Stomach (tissue), 9 donors: ENCODE data around the gene ATN1. TPM values are rescaled to one million over a fixed set of nuclear protein-coding genes. Genes with fewer than 3 reads are reported as not detected.

Source experiments
- DNase-seq, 2 donors: peaks; one replicate each; pipeline versions ENCODE4 v3.0.0 to v3.0.0-alpha.2; 2013 to 2019
- H3K27ac ChIP-seq, 5 donors: fragments of 200-600 bp in 4 of 5; sonication (generic) in 4 of 5; one replicate each; pipeline ENCODE4 v1.5.1; 2013 to 2019; ENCODE audit warnings: mild to moderate bottlenecking in 1 of 5, moderate library complexity in 1 of 5
- H3K27me3 ChIP-seq, 3 donors: fragments of 200-600 bp; sonication (generic); one replicate each; pipeline ENCODE4 v1.5.1; 2017 to 2019; ENCODE audit warnings: mixed run types in 1 of 3
- H3K36me3 ChIP-seq, 4 donors: fragments of 200-600 bp; sonication (generic); 1 replicate in 3 of 4; 2 replicates in 1 of 4; pipeline ENCODE4 v1.5.1; 2016 to 2019
- H3K4me1 ChIP-seq, 4 donors: fragments of 200-600 bp; sonication (generic); one replicate each; pipeline ENCODE4 v1.5.1; 2016 to 2019
- H3K4me3 ChIP-seq, 4 donors: fragments of 200-600 bp; sonication (generic) in 3 of 4; one replicate each; pipeline ENCODE4 v1.5.1; 2016 to 2019; ENCODE audit warnings: mild to moderate bottlenecking in 1 of 4
- H3K9me3 ChIP-seq, 4 donors: fragments of 200-600 bp; sonication (generic); one replicate each; pipeline ENCODE4 v1.5.1; 2016 to 2019
- EP300 ChIP-seq: sonication (generic); formaldehyde crosslinking; IDR thresholded peaks from one replicate; pipeline ENCODE4 v1.6.1; 2017; ENCODE audit warnings: antibody characterized with exemption
- POLR2A ChIP-seq, 4 donors: fragments of 450-650 bp; IDR thresholded peaks; one replicate each; pipeline ENCODE4 v1.6.1; 2016; ENCODE audit warnings: antibody characterized with exemption in 4 of 4, control low read depth in 2 of 4, mild to moderate bottlenecking in 1 of 4, moderate library complexity in 1 of 4
- POLR2AphosphoS5 ChIP-seq, 3 donors: sonication (generic); formaldehyde crosslinking; IDR thresholded peaks; one replicate each; pipeline ENCODE4 v1.6.1; 2016; ENCODE audit warnings: antibody characterized with exemption in 3 of 3
- WGBS, 5 donors: extraction: QIAGEN DNeasy Blood & Tissue Kit in 3 of 5; methylation state at CpG; one replicate each; pipeline versions ENCODE4 v1.1.5 to v1.1.7; 2013 to 2018; 5-methylcytosine and 5-hydroxymethylcytosine counted together
- intact Hi-C: fragments of 100-400 bp; cut with DNase I; formaldehyde crosslinking; loops from one replicate; pipeline ENCODE4 v1.15.1; 2023; ENCODE audit warnings: low total_unique reads
- polyA plus RNA-seq, 3 donors: library from polyadenylated mRNA; stranded (reverse); fragments of 200-250 nt; gene quantifications; one replicate each; pipeline ENCODE4 v1.2.3, GENCODE V29; 2013
- total RNA-seq, 5 donors: library from RNA; depleted of rRNA; stranded (reverse); fragments of >200 nt; gene quantifications; one replicate each; pipeline versions ENCODE4 v1.1.0 to v1.2.3, GENCODE V29; 2014 to 2016
- TF ChIP-seq, protein P1 (sequence below), 7 experiments: fragments of 450-650 bp in 4 of 7; fragments of 200-600 bp in 3 of 7; sonication (generic) in 3 of 7; IDR thresholded peaks; one replicate each; pipeline ENCODE4 v1.5.1; 2016 to 2019; ENCODE audit warnings: antibody characterized with exemption in 7 of 7, control low read depth in 2 of 7, mild to moderate bottlenecking in 1 of 7
- donor health status: healthy with polysubstance abuse.
- donor health status: Bipolar disorder and iron deficiency.
- donor health status: healthy.

The ATN1 gene
- total and polyA plus RNA-seq, 8 donors = 23.3 to 694 (median 73.5) TPM

- DNase-seq = peak; percentile 86 to 96
- intact Hi-C loops = loop anchor here (10.0 kb wide), 1 partner anchor 171 kb away; no protein-coding TSS in a partner anchor
- Histone ChIP-seq H3K4me3 (peak overlapping the region in 3 of 4 donors; percentile 56 to 68 (median 64)), H3K4me1 (peaks cover 35 to 83% (median 67%) of the 10 kb centered on the region in 4 donors), H3K36me3 (peaks cover 13 to 44% (median 36%) of the 10 kb centered on the region in 4 donors), H3K9me3 (no peaks in the 10 kb centered on the region), H3K27me3 (no peaks in the 10 kb centered on the region), H3K27ac (peak overlapping the region; percentile 86 to 99 (median 97))
- TF ChIP-seq EP300 (no peak), POLR2AphosphoS5 (IDR thresholded peaks at IDR 0.05) (peak in 1 of 3 donors; percentile 27)
- WGBS, 5 donors = 0 to 1% (median 0%) methylated on average over 13 of the region's 13 CpGs
Observed at GRCh38 chr12:6943389-6943721, 15.6 kb downstream of the ATN1 start.

DNA sequence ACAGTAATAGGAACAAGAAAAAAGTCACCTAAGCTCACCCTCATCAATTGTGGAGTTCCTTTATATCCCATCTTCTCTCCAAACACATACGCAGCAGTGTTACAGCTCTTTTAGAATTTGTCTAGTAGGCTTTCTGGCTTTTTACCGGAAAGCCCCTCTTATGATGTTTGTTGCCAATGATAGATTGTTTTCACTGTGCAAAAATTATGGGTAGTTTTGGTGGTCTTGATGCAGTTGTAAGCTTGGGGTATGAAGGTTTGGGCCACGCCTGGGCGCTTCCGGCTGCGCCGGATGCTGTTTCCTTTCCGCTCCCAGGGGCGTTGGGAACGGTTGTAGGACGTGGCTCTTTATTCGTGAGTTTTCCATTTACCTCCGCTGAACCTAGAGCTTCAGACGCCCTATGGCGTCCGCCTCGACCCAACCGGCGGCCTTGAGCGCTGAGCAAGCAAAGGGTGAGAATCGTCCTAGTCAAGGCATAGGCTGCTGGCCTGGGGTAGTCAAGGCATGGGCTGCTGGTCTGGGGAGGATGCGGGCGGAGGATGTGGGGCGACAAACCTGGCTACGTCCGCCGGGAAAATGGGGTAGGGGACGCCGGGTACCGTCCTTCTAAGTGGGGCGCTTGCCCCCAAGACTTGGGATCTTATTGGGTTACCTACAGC lies 16.1 kb downstream of the ATN1 start, which contains the start of the genes C12orf57 and RNU7-1:
Gene C12orf57, plus strand, starts transcription at position 301 of the 659 bp plus-strand sequence. Its CDS starts 100 bp downstream, at position 401.
Gene RNU7-1, plus strand, starts transcription at position 95 of the 659 bp plus-strand sequence.
- no peaks in the 10 kb centered on the region for H3K27me3 ChIP-seq
- H3K36me3 ChIP-seq = peaks cover 13 to 40% (median 34%) of the 10 kb centered on the region in 4 donors
- H3K4me1 ChIP-seq = peaks cover 30 to 83% (median 62%) of the 10 kb centered on the region in 4 donors
- intact Hi-C loops = loop anchor here (10.0 kb wide), 1 partner anchor 171 kb away; no protein-coding TSS in a partner anchor
- 0% methylated on average over 31 of the region's 31 CpGs for WGBS, 5 donors
- peak within 1 kb of the TSS; percentile 91 to 99 (median 97) for H3K27ac ChIP-seq
- H3K4me3 ChIP-seq = peak within 1 kb of the TSS; percentile 56 to 68 (median 62)
- DNase-seq = peak; percentile 79 to 96
- TF ChIP-seq, protein P1, sequence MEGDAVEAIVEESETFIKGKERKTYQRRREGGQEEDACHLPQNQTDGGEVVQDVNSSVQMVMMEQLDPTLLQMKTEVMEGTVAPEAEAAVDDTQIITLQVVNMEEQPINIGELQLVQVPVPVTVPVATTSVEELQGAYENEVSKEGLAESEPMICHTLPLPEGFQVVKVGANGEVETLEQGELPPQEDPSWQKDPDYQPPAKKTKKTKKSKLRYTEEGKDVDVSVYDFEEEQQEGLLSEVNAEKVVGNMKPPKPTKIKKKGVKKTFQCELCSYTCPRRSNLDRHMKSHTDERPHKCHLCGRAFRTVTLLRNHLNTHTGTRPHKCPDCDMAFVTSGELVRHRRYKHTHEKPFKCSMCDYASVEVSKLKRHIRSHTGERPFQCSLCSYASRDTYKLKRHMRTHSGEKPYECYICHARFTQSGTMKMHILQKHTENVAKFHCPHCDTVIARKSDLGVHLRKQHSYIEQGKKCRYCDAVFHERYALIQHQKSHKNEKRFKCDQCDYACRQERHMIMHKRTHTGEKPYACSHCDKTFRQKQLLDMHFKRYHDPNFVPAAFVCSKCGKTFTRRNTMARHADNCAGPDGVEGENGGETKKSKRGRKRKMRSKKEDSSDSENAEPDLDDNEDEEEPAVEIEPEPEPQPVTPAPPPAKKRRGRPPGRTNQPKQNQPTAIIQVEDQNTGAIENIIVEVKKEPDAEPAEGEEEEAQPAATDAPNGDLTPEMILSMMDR (IDR thresholded peaks at IDR 0.05) = no peak
- TF ChIP-seq POLR2AphosphoS5 (IDR thresholded peaks at IDR 0.05) (peak; percentile 73 to 97 (median 96)), POLR2A (IDR thresholded peaks at IDR 0.05) (peak in 2 of 4 donors; percentile 39 to 95), EP300 (no peak)
- H3K9me3 ChIP-seq = no peaks in the 10 kb centered on the region

DNA sequence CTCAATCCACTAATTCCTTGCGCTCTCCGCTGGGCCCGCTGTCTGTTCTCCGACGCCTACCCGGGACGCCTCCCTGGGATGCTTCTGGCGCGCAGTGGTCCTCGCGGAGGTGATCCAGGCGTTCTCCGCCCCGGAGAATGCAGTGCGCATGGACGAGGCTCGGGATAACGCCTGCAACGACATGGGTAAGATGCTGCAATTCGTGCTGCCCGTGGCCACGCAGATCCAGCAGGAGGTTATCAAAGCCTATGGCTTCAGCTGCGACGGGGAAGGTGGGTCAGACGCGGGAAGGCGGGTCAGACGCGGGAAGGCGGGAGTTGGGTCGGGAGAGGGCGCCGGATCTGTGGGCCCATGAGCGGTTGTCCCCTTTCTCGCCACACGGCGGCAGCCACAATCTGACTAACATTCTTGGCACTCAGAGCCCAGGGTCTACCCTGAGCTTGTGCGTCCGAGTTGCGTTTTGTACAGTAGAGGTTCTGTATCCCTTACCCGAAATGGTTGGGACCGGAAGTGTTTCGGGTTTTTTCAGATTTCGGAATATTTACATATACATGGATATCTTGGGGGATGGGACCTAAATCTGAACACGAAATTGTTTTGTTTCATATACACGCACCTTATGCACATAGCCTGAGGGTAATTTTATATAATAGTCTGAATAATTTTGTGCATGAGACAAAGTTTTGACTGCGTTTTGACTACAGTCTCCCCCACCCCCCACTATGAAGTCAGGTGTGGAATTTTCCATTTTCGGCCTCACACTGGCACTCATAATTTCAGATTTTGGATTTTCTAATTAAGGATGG lies 16.8 kb downstream of the ATN1 start:
- H3K27me3 ChIP-seq = no peaks in the 10 kb centered on the region
- H3K4me3 ChIP-seq = peak overlapping the region; percentile 56 to 68 (median 62)
- peak; percentile 95 to 97 for DNase-seq
- TF ChIP-seq, protein P1 (IDR thresholded peaks at IDR 0.05) = peak in 6 of 7 experiments; percentile 80 to 96 (median 88)
- peak; percentile 74 to 90 (median 85) for TF ChIP-seq POLR2AphosphoS5 (IDR thresholded peaks at IDR 0.05)
- peak in 1 of 4 donors; percentile 52 for TF ChIP-seq POLR2A (IDR thresholded peaks at IDR 0.05)
- TF ChIP-seq EP300 = no peak
- no peaks in the 10 kb centered on the region for H3K9me3 ChIP-seq
- peaks cover 27 to 82% (median 56%) of the 10 kb centered on the region in 4 donors for H3K4me1 ChIP-seq
- peaks cover 13 to 34% (median 31%) of the 10 kb centered on the region in 4 donors for H3K36me3 ChIP-seq
- peak overlapping the region; percentile 91 to 99 (median 97) for H3K27ac ChIP-seq
- 1 to 2% (median 2%) methylated on average over 32 to 48 of the region's 48 CpGs for WGBS, 5 donors
- intact Hi-C loops = loop anchor here (10.0 kb wide), 1 partner anchor 170 kb away; no protein-coding TSS in a partner anchor

DNA sequence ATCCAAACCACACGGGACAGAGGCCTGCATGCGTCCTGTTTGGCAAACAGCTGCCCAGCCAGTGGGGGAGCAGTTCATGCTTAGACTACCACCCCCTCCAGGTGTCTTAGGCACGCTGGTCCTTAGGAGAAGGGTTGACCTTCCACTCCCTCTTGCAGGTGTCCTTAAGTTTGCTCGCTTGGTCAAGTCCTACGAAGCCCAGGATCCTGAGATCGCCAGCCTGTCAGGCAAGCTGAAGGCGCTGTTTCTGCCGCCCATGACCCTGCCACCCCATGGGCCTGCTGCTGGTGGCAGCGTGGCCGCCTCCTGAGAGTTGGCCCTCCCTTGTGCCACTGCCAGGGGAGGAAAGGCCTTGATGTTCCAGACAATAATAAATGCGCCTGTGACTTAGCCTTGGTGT lies 17.9 kb downstream of the ATN1 start:
- 36 to 59% (median 48%) methylated on average over 10 to 11 of the region's 11 CpGs for WGBS, 5 donors
- intact Hi-C loops = loop anchor here (10.0 kb wide), 1 partner anchor 169 kb away; no protein-coding TSS in a partner anchor
- TF ChIP-seq POLR2AphosphoS5 (IDR thresholded peaks at IDR 0.05) (no peak), EP300 (no peak), POLR2A (IDR thresholded peaks at IDR 0.05) (no peak)
- TF ChIP-seq, protein P1 (IDR thresholded peaks at IDR 0.05) = no peak
- Histone ChIP-seq H3K9me3 (no peaks in the 10 kb centered on the region), H3K4me1 (peaks cover 27 to 82% (median 54%) of the 10 kb centered on the region in 4 donors), H3K27me3 (no peaks in the 10 kb centered on the region), H3K27ac (peak overlapping the region; percentile 90 to 99 (median 97)), H3K36me3 (peaks cover 13 to 24% (median 22%) of the 10 kb centered on the region in 4 donors), H3K4me3 (peak overlapping the region; percentile 39 to 64 (median 52))
- DNase-seq = no peak
